GM06990 (cell line): ENCODE data around the gene CTIF.

ENCODE experiments used
- DNase-seq: peaks from one replicate; pipeline ENCODE4 v3.0.0-alpha.2; 2011; ENCODE audit not compliant: insufficient read length; ENCODE audit errors: extremely low read depth
- H3K27me3 ChIP-seq: replicated peaks from 2 replicates; pipeline ENCODE4 v1.6.0; 2011; ENCODE audit warnings: low read length; ENCODE audit not compliant: control insufficient read depth, insufficient read depth
- H3K36me3 ChIP-seq: 2 replicates; pipeline ENCODE4 v1.5.1; 2011; ENCODE audit warnings: low read length; ENCODE audit not compliant: control insufficient read depth, insufficient read depth
- H3K4me3 ChIP-seq: replicated peaks from 2 replicates; pipeline ENCODE4 v1.5.1; 2011; ENCODE audit warnings: low read depth, mild to moderate bottlenecking, control low read depth, low read length
- CTCF ChIP-seq: IDR thresholded peaks from 2 replicates; pipeline ENCODE4 v1.5.1; 2011; ENCODE audit warnings: low read length, control low read depth, mild to moderate bottlenecking, inconsistent platforms; ENCODE audit not compliant: insufficient read depth, poor library complexity, severe bottlenecking

Gene CTIF

GRCh38 chr18:48776156-48776555, 237.3 kb downstream of the CTIF start:
- H3K4me3 ChIP-seq = no peak overlapping the region
- no peak for DNase-seq
- no peak for TF ChIP-seq CTCF
- H3K36me3 ChIP-seq = no peaks in the 10 kb centered on the region
- no peaks in the 10 kb centered on the region for H3K27me3 ChIP-seq

GRCh38 chr18:48776641-48777025, 237.8 kb downstream of the CTIF start:
- no peak for DNase-seq
- H3K36me3 ChIP-seq = no peaks in the 10 kb centered on the region
- H3K4me3 ChIP-seq = no peak overlapping the region
- no peak for TF ChIP-seq CTCF
- no peaks in the 10 kb centered on the region for H3K27me3 ChIP-seq

DNA sequence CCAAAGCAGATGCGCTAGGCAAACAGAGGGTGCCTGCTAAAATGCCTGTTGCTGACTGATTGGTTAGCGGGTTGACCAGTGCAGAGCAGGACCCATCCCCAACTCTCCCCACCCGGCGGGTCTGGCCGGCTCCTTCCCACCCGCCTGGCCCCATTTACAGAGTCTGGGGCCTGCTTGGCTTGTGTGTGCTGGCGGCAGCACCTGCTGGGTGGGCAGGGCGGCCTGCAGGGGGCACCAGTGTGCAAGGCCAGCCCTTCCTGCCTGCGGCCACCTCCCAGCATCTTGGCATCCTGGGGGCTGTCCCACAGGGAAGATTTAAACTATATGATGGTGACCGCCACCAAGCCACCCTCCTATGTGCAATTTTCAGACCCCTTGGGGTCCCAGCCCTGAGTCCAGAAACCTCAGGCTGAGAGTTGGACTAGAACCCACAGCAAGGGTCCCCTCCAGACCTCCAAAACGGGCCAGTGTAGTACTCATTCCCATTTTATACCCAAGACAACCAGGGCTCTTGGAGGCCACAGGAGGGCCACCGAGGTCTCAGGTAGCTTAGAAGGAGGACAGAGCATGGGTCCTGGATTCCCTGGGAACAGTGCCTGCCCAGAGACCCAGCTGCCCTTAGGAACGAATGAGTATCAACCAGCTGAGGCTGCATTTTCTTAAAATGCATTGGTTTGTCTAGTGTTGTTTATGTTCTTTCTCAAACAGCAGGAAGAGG, 238.4 kb downstream of the CTIF start:
- TF ChIP-seq CTCF = peak; percentile 95
- peak; percentile 75 for DNase-seq
- Histone ChIP-seq H3K27me3 (no peaks in the 10 kb centered on the region), H3K4me3 (no peak overlapping the region), H3K36me3 (no peaks in the 10 kb centered on the region)

DNA sequence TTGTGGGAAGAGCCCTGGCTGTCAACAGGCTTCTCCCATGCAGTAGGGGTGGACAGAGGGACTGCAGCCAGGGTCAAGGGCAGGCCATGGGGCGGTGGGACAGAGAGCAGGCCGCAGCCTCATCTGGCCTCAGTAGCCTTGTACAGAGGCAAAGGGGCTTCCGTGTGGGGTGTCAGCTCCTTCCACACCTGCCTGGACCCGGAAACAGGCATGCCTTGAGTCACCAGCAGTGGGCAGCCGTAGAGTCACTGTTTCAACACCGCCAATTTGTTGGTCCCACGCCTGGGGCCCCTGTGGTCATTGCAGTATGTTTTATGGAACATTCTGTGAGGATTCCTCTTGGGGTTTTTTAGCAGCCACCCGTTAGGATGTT, 238.9 kb downstream of the CTIF start:
- no peaks in the 10 kb centered on the region for H3K36me3 ChIP-seq
- H3K4me3 ChIP-seq = no peak overlapping the region
- no peak for DNase-seq
- peak; percentile 23 for TF ChIP-seq CTCF
- H3K27me3 ChIP-seq = no peaks in the 10 kb centered on the region

- H3K4me3 ChIP-seq = no peak overlapping the region
- TF ChIP-seq CTCF = peak; percentile 42
- DNase-seq = peak; percentile 47
- no peaks in the 10 kb centered on the region for H3K36me3 ChIP-seq
- H3K27me3 ChIP-seq = no peaks in the 10 kb centered on the region
Measured at GRCh38 chr18:48778344-48779011, 239.6 kb downstream of the CTIF start.
